ENCODE data around the gene C19orf47.
A peak's percentile ranks its signal among the peaks of the same experiment; 100 is the strongest.

C19orf47 gene

GRCh38 chr19:40366697-40367561 lies 18.7 kb upstream of the C19orf47 start:
- DNase-seq (ENCODE audit: low read depth) = no peak
- H3K4me3 ChIP-seq (ENCODE audit: low read depth, low read length) = no peak overlapping the region
- no peak for TF ChIP-seq CTCF (IDR thresholded peaks at IDR 0.05; ENCODE audit: control insufficient read depth, extremely low read depth, insufficient read depth)

- DNase-seq (ENCODE audit: low read depth) = no peak
- H3K4me3 ChIP-seq (ENCODE audit: low read depth, low read length) = no peak overlapping the region
- no peak for TF ChIP-seq CTCF (IDR thresholded peaks at IDR 0.05; ENCODE audit: control insufficient read depth, extremely low read depth, insufficient read depth)
Observed at GRCh38 chr19:40365613-40366401, 17.6 kb upstream of the C19orf47 start.

- no peak overlapping the region for H3K4me3 ChIP-seq (ENCODE audit: low read depth, low read length)
- no peak for TF ChIP-seq CTCF (IDR thresholded peaks at IDR 0.05; ENCODE audit: control insufficient read depth, extremely low read depth, insufficient read depth)
- DNase-seq (ENCODE audit: low read depth) = no peak
Observed at GRCh38 chr19:40365010-40365409, 16.8 kb upstream of the C19orf47 start.

GRCh38 chr19:40363069-40363468 lies 14.9 kb upstream of the C19orf47 start:
- TF ChIP-seq CTCF (IDR thresholded peaks at IDR 0.05; ENCODE audit: control insufficient read depth, extremely low read depth, insufficient read depth) = no peak
- no peak overlapping the region for H3K4me3 ChIP-seq (ENCODE audit: low read depth, low read length)
- no peak for DNase-seq (ENCODE audit: low read depth)

GRCh38 chr19:40362160-40362559 lies 14.0 kb upstream of the C19orf47 start:
- TF ChIP-seq CTCF (IDR thresholded peaks at IDR 0.05; ENCODE audit: control insufficient read depth, extremely low read depth, insufficient read depth) = no peak
- peak; percentile 72 for DNase-seq (ENCODE audit: low read depth)
- H3K4me3 ChIP-seq (ENCODE audit: low read depth, low read length) = no peak overlapping the region

- H3K4me3 ChIP-seq (ENCODE audit: low read depth, low read length) = no peak overlapping the region
- peak; percentile 41 for DNase-seq (ENCODE audit: low read depth)
- TF ChIP-seq CTCF (IDR thresholded peaks at IDR 0.05; ENCODE audit: control insufficient read depth, extremely low read depth, insufficient read depth) = no peak
Observed at GRCh38 chr19:40360708-40361241, 12.6 kb upstream of the C19orf47 start.
